ENCODE measurements around the gene QSOX1.
"Not testable (repeated sequence)": the region's sequence is repeated elsewhere in the genome, so short reads cannot be mapped to it uniquely, and the experiment has no call there.

The QSOX1 gene

GRCh38 chr1:180154325-180155181, at the start of gene QSOX1:
Gene QSOX1 (plus strand): TSS chr1:180154869. CDS start chr1:180154908, 39 bp downstream.
- H3K36me3 Mint-ChIP-seq = peaks cover 39% of the 10 kb centered on the region

GRCh38 chr1:180112091-180112490, 42.6 kb upstream of the QSOX1 start:
- H3K4me3 Mint-ChIP-seq = no peak overlapping the region
- no peaks in the 10 kb centered on the region for H3K4me1 Mint-ChIP-seq
- no peaks in the 10 kb centered on the region for H3K9me3 Mint-ChIP-seq
- no peaks in the 10 kb centered on the region for H3K27me3 Mint-ChIP-seq
- H3K36me3 Mint-ChIP-seq = peaks cover 62% of the 10 kb centered on the region
- no peak overlapping the region for H3K27ac Mint-ChIP-seq
- ATAC-seq = no peak

More at GRCh38 chr1:180154325-180155181, at the start of gene QSOX1:
- H3K9me3 Mint-ChIP-seq = no peaks in the 10 kb centered on the region
- H3K4me1 Mint-ChIP-seq = peaks cover 49% of the 10 kb centered on the region
- H3K27me3 Mint-ChIP-seq = no peaks in the 10 kb centered on the region
- peak within 1 kb of the TSS; percentile 91 for H3K27ac Mint-ChIP-seq
- H3K4me3 Mint-ChIP-seq = peak within 1 kb of the TSS; percentile 91
- ATAC-seq = peak; percentile 95

- Mint-ChIP-seq H3K9me3 (no peaks in the 10 kb centered on the region), H3K4me3 (no peak overlapping the region), H3K27ac (no peak overlapping the region), H3K4me1 (no peaks in the 10 kb centered on the region), H3K36me3 (peaks cover 51% of the 10 kb centered on the region), H3K27me3 (no peaks in the 10 kb centered on the region)
- no peak for ATAC-seq
These were observed 41.6 kb upstream of the QSOX1 start for GRCh38 chr1:180112984-180113647.

GRCh38 chr1:180114396-180114945, 40.2 kb upstream of the QSOX1 start:
- Mint-ChIP-seq H3K36me3 (peaks cover 38% of the 10 kb centered on the region), H3K4me1 (no peaks in the 10 kb centered on the region), H3K27ac (no peak overlapping the region), H3K9me3 (no peaks in the 10 kb centered on the region), H3K27me3 (no peaks in the 10 kb centered on the region), H3K4me3 (no peak overlapping the region)
- no peak for ATAC-seq

- Mint-ChIP-seq H3K27ac (no peak overlapping the region), H3K36me3 (peaks cover 22% of the 10 kb centered on the region), H3K27me3 (no peaks in the 10 kb centered on the region), H3K9me3 (no peaks in the 10 kb centered on the region), H3K4me3 (no peak overlapping the region), H3K4me1 (no peaks in the 10 kb centered on the region)
- ATAC-seq = no peak
These were observed 37.5 kb upstream of the QSOX1 start for GRCh38 chr1:180116964-180117763.

- Mint-ChIP-seq H3K27me3 (no peaks in the 10 kb centered on the region), H3K27ac (no peak overlapping the region), H3K9me3 (no peaks in the 10 kb centered on the region), H3K36me3 (peaks cover 17% of the 10 kb centered on the region), H3K4me3 (no peak overlapping the region), H3K4me1 (no peaks in the 10 kb centered on the region)
- no peak for ATAC-seq
These were observed 36.9 kb upstream of the QSOX1 start for GRCh38 chr1:180117764-180118116.

GRCh38 chr1:180119837-180120236, 34.8 kb upstream of the QSOX1 start:
- no peaks in the 10 kb centered on the region for H3K4me1 Mint-ChIP-seq
- no peak overlapping the region for H3K27ac Mint-ChIP-seq
- no peak overlapping the region for H3K4me3 Mint-ChIP-seq
- no peak for ATAC-seq
- no peaks in the 10 kb centered on the region for H3K27me3 Mint-ChIP-seq
- H3K9me3 Mint-ChIP-seq = no peaks in the 10 kb centered on the region
- peaks cover 9% of the 10 kb centered on the region for H3K36me3 Mint-ChIP-seq

- no peaks in the 10 kb centered on the region for H3K27me3 Mint-ChIP-seq
- no peaks in the 10 kb centered on the region for H3K36me3 Mint-ChIP-seq
- no peak for ATAC-seq
- no peak overlapping the region for H3K4me3 Mint-ChIP-seq
- no peaks in the 10 kb centered on the region for H3K4me1 Mint-ChIP-seq
- no peak overlapping the region for H3K27ac Mint-ChIP-seq
- no peaks in the 10 kb centered on the region for H3K9me3 Mint-ChIP-seq
These were observed 31.2 kb upstream of the QSOX1 start for GRCh38 chr1:180123463-180123936.

- peaks cover 50% of the 10 kb centered on the region for H3K27me3 Mint-ChIP-seq
- no peak overlapping the region for H3K4me3 Mint-ChIP-seq
- no peaks in the 10 kb centered on the region for H3K36me3 Mint-ChIP-seq
- H3K4me1 Mint-ChIP-seq = no peaks in the 10 kb centered on the region
- H3K27ac Mint-ChIP-seq = no peak overlapping the region
- ATAC-seq = no peak
- peaks cover 4% of the 10 kb centered on the region for H3K9me3 Mint-ChIP-seq
These were observed 24.0 kb upstream of the QSOX1 start for GRCh38 chr1:180130651-180131050.

- Mint-ChIP-seq H3K27me3 (peaks cover 56% of the 10 kb centered on the region), H3K9me3 (peaks cover 5% of the 10 kb centered on the region), H3K4me3 (no peak overlapping the region), H3K36me3 (no peaks in the 10 kb centered on the region), H3K4me1 (no peaks in the 10 kb centered on the region), H3K27ac (no peak overlapping the region)
- ATAC-seq = peak; percentile 60
These were observed 23.2 kb upstream of the QSOX1 start for GRCh38 chr1:180131510-180131909.

GRCh38 chr1:180133193-180133592, 21.5 kb upstream of the QSOX1 start:
- peaks cover 63% of the 10 kb centered on the region for H3K27me3 Mint-ChIP-seq
- no peak for ATAC-seq
- no peak overlapping the region for H3K27ac Mint-ChIP-seq

GRCh38 chr1:180133688-180134087, 21.0 kb upstream of the QSOX1 start:
- not testable (repeated sequence) for H3K4me3 Mint-ChIP-seq, ATAC-seq, H3K9me3 Mint-ChIP-seq, H3K27ac Mint-ChIP-seq, H3K36me3 Mint-ChIP-seq, H3K4me1 Mint-ChIP-seq
- H3K27me3 Mint-ChIP-seq = peaks cover 63% of the 10 kb centered on the region

More at GRCh38 chr1:180133193-180133592, 21.5 kb upstream of the QSOX1 start:
- H3K9me3 Mint-ChIP-seq = peaks cover 7% of the 10 kb centered on the region
- H3K4me1 Mint-ChIP-seq = no peaks in the 10 kb centered on the region
- no peak overlapping the region for H3K4me3 Mint-ChIP-seq
- no peaks in the 10 kb centered on the region for H3K36me3 Mint-ChIP-seq

GRCh38 chr1:180135535-180135934, 19.1 kb upstream of the QSOX1 start:
- Mint-ChIP-seq H3K27me3 (peaks cover 56% of the 10 kb centered on the region), H3K4me3 (no peak overlapping the region), H3K36me3 (no peaks in the 10 kb centered on the region), H3K4me1 (no peaks in the 10 kb centered on the region), H3K27ac (no peak overlapping the region), H3K9me3 (peaks cover 3% of the 10 kb centered on the region)
- ATAC-seq = no peak

GRCh38 chr1:180136331-180136967, 18.2 kb upstream of the QSOX1 start:
- H3K27me3 Mint-ChIP-seq = peaks cover 46% of the 10 kb centered on the region
- H3K4me3 Mint-ChIP-seq = no peak overlapping the region
- H3K4me1 Mint-ChIP-seq = no peaks in the 10 kb centered on the region
- ATAC-seq = no peak
- H3K9me3 Mint-ChIP-seq = peaks cover 3% of the 10 kb centered on the region
- H3K36me3 Mint-ChIP-seq = no peaks in the 10 kb centered on the region
- H3K27ac Mint-ChIP-seq = no peak overlapping the region

Data from stimulated activated memory B cell treated with anti-CD40 and anti-IgM and Interleukin-4, amounts not matched to agents 10 μg/mL and 1 μg/mL and 100 μg/mL, for 72 hours (primary cell).